ENCODE data around the gene OXNAD1.
"Not testable (repeated sequence)": the region's sequence is repeated elsewhere in the genome, so short reads cannot be mapped to it uniquely, and the experiment has no call there.

OXNAD1 gene

GRCh38 chr3:16304061-16305010 is 39.3 kb downstream of the OXNAD1 start:
- no peak for DNase-seq

- DNase-seq: no peak
Observed at GRCh38 chr3:16305111-16305541, 40.1 kb downstream of the OXNAD1 start.

GRCh38 chr3:16307832-16308531 is 43.0 kb downstream of the OXNAD1 start:
- DNase-seq: no peak

- no peak for DNase-seq
Observed at GRCh38 chr3:16308727-16309126, 43.7 kb downstream of the OXNAD1 start.

- DNase-seq: peak; percentile 72
Observed at GRCh38 chr3:16309558-16309957, 44.5 kb downstream of the OXNAD1 start.

GRCh38 chr3:16310486-16310885 is 45.5 kb downstream of the OXNAD1 start:
- not testable (repeated sequence) for DNase-seq

- DNase-seq: peak; percentile 35
Observed at GRCh38 chr3:16311960-16312451, 47.0 kb downstream of the OXNAD1 start.

- no peak for DNase-seq
Observed at GRCh38 chr3:16313886-16314645, 49.1 kb downstream of the OXNAD1 start.

GRCh38 chr3:16315623-16316022 is 50.6 kb downstream of the OXNAD1 start:
- no peak for DNase-seq

GRCh38 chr3:16316396-16316795 is 51.4 kb downstream of the OXNAD1 start:
- no peak for DNase-seq

GRCh38 chr3:16316847-16317560 is 52.0 kb downstream of the OXNAD1 start:
- no peak for DNase-seq

- no peak for DNase-seq
Observed at GRCh38 chr3:16317561-16317945, 52.5 kb downstream of the OXNAD1 start.

- no peak for DNase-seq
Observed at GRCh38 chr3:16318176-16318575, 53.2 kb downstream of the OXNAD1 start.

- DNase-seq: no peak
Observed at GRCh38 chr3:16319307-16319706, 54.3 kb downstream of the OXNAD1 start.

- DNase-seq: no peak
Observed at GRCh38 chr3:16319723-16320122, 54.7 kb downstream of the OXNAD1 start.

GRCh38 chr3:16320711-16321110 is 55.7 kb downstream of the OXNAD1 start:
- no peak for DNase-seq

GRCh38 chr3:16322189-16322588 is 57.2 kb downstream of the OXNAD1 start:
- DNase-seq: no peak

- no peak for DNase-seq
Observed at GRCh38 chr3:16323737-16324136, 58.7 kb downstream of the OXNAD1 start.

GRCh38 chr3:16325850-16326249 is 60.8 kb downstream of the OXNAD1 start:
- DNase-seq: no peak

- no peak for DNase-seq
Observed at GRCh38 chr3:16326724-16327349, 61.8 kb downstream of the OXNAD1 start.

- DNase-seq: no peak
Observed at GRCh38 chr3:16328124-16328523, 63.1 kb downstream of the OXNAD1 start.
